Measurements from ENCODE around the gene KCNB1.

GRCh38 chr20:49387581-49387939 lies 94.9 kb downstream of the KCNB1 start:
- TF ChIP-seq, protein P1, sequence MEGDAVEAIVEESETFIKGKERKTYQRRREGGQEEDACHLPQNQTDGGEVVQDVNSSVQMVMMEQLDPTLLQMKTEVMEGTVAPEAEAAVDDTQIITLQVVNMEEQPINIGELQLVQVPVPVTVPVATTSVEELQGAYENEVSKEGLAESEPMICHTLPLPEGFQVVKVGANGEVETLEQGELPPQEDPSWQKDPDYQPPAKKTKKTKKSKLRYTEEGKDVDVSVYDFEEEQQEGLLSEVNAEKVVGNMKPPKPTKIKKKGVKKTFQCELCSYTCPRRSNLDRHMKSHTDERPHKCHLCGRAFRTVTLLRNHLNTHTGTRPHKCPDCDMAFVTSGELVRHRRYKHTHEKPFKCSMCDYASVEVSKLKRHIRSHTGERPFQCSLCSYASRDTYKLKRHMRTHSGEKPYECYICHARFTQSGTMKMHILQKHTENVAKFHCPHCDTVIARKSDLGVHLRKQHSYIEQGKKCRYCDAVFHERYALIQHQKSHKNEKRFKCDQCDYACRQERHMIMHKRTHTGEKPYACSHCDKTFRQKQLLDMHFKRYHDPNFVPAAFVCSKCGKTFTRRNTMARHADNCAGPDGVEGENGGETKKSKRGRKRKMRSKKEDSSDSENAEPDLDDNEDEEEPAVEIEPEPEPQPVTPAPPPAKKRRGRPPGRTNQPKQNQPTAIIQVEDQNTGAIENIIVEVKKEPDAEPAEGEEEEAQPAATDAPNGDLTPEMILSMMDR (IDR thresholded peaks at IDR 0.05), result no peak
- TF ChIP-seq POLR2A (IDR thresholded peaks at IDR 0.05), result no peak

All from uterus (tissue), 2 donors.